ENCODE measurements around the gene NRDE2.
"Not testable (repeated sequence)": the region's sequence is repeated elsewhere in the genome, so short reads cannot be mapped to it uniquely, and the experiment has no call there.

Gene NRDE2

GRCh38 chr14:90263748-90264449 is 67.8 kb downstream of the NRDE2 start:
- no peak for DNase-seq

- peak; percentile 87 for DNase-seq
These were observed 75.2 kb downstream of the NRDE2 start, which contains the start of gene PSMC1 for GRCh38 chr14:90256354-90257131. Gene PSMC1, plus strand, starts transcription at chr14:90256553. Its CDS starts 45 bp downstream, at chr14:90256598.

DNA sequence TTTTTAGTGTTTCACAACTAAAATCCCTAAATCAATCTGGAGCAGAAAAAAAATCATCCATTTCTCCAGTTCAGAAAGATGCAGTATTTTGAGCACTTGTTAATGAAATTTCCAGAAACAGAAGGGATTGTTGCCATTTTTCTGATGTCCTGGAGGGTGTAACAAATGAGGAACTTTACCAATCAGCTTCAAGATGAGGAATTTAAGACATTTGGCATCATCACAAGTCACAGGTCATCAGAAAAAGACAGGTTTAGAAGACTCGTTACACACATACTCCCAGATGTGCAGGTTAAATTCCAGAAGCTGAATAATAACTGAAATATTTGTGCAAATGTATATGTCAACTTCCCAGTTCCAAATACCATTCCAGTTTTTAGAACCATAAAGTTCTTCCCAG is 75.9 kb downstream of the NRDE2 start:
- DNase-seq, result no peak

DNA sequence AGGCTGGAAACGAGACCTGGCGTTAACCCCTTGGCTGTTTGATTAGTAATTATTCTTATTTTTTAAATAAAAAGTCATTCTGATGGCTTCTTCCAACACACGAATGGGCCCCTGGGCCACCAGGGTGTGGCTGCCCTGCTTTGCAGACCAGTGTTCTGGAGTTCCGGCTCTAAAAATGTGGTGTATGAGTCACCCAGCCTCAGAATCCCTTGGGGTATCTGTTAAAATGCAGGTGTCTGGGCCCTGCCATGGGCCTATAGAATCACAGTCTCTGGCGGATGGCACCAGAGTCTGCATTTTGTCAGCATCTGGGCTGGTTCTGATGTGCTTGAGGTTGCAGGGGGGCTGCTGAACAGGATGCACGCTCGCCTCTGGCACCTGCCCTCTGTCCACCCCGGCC is 77.9 kb downstream of the NRDE2 start:
- DNase-seq, result no peak

GRCh38 chr14:90248594-90248993 is 83.1 kb downstream of the NRDE2 start:
- no peak for DNase-seq

DNA sequence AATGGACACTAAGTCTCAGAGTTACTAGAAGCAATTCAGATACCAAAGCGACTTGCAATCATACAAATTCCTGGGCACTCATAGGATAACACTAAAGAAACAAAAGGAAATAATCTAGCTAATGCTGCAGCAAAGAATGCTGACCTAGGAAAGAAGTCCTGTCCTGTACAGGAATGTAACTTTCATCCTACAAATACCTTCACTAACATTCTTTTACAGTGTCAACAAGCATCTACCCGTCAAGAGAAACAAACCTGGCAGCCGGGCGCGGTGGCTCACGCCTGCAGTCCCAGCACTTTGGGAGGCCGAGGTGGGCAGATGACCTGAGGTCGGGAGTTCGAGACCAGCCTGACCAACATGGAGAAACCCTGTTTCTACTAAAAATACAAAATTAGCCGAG is 84.3 kb downstream of the NRDE2 start:
- DNase-seq, result not testable (repeated sequence)

- no peak for DNase-seq
These were observed 84.8 kb downstream of the NRDE2 start for GRCh38 chr14:90246936-90247335.

- no peak for DNase-seq
These were observed 89.3 kb downstream of the NRDE2 start for GRCh38 chr14:90242444-90242843.

- no peak for DNase-seq
These were observed 92.6 kb downstream of the NRDE2 start for GRCh38 chr14:90239139-90239538.

DNA sequence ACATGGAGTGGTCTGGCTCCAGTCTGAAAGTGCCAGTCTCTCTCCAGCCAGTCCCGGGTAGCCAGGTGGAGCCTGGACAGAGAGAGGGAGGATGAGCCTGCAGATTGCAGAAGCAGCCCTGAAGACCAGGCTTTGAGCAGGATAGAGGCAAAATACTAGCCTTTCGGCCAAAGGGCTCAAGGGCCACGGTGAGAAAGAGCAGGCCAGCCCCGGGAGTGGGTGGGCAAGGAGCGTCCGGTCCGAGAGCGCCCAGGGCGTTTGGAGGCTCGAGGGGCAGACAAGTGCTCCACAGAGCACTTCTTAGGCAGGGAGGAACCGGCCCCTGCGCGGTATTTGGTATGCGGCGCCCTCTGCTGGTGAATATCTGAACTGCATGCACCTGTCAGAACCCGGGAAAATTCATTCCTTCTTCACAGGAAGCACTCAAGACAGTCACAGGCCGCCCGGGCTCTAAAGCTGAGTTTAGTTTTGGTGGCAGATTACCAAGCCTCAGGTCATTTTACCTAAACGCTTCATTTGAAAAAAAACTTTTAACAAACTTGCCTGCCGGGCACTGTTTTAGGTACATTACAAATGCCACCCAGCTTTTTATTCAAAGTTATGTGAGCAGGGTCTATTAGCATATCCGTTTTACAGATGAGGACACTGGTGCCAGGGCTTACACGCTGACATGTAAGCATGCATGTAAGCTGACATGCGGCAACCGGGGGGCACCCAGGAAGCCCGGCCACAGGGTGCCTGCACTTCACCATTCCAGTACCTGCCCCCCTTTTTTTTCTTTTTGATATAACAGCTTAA is 96.4 kb downstream of the NRDE2 start:
- DNase-seq, result peak; percentile 20

GRCh38 chr14:90229942-90230341 is 101.8 kb downstream of the NRDE2 start:
- not testable (repeated sequence) for DNase-seq

GRCh38 chr14:90228478-90228877 is 103.3 kb downstream of the NRDE2 start:
- DNase-seq, result no peak

All from NCI-H510A (cell line).